Neural progenitor cell (in vitro differentiated cells): ENCODE results near the gene MAGI1. TPM values are rescaled to one million over a fixed set of nuclear protein-coding genes. Genes with fewer than 3 reads are reported as not detected.

Source experiments
- DNase-seq: peaks from one replicate; pipeline ENCODE4 v3.0.0-alpha.2; 2016; ENCODE audit warnings: low spot score
- H2AFZ ChIP-seq: fragments of 200-600 bp; sonication (generic); replicated peaks from 2 replicates; pipeline ENCODE4 v1.6.1; 2016; ENCODE audit warnings: antibody characterized with exemption
- H3F3A ChIP-seq: fragments of 200-600 bp; sonication (generic); 2 replicates; pipeline ENCODE4 v1.6.1; 2016; ENCODE audit warnings: antibody characterized with exemption, low read depth
- H3K27ac ChIP-seq: fragments of 200-600 bp; sonication (generic); 2 replicates; pipeline ENCODE4 v1.5.1; 2016; ENCODE audit warnings: mild to moderate bottlenecking
- H3K27me3 ChIP-seq: fragments of 200-600 bp; sonication (generic); 2 replicates; pipeline ENCODE4 v1.6.1; 2016; ENCODE audit warnings: mild to moderate bottlenecking, moderate library complexity
- H3K36me3 ChIP-seq: fragments of 200-600 bp; sonication (generic); 2 replicates; pipeline ENCODE4 v1.5.1; 2016
- H3K4me1 ChIP-seq: fragments of 200-600 bp; sonication (generic); 2 replicates; pipeline ENCODE4 v1.6.1; 2016; ENCODE audit warnings: mixed run types
- H3K4me2 ChIP-seq: fragments of 200-600 bp; sonication (generic); 2 replicates; pipeline ENCODE4 v1.6.1; 2016
- H3K4me3 ChIP-seq: fragments of 200-600 bp; sonication (generic); 2 replicates; pipeline ENCODE4 v1.5.1; 2016
- H3K79me2 ChIP-seq: fragments of 200-600 bp; sonication (generic); 2 replicates; pipeline ENCODE4 v1.6.1; 2016; ENCODE audit warnings: low read depth
- H3K9ac ChIP-seq: fragments of 200-600 bp; sonication (generic); 2 replicates; pipeline ENCODE4 v1.6.1; 2016
- H3K9me3 ChIP-seq: fragments of 200-600 bp; sonication (generic); 2 replicates; pipeline ENCODE4 v1.5.1; 2016; ENCODE audit warnings: low read depth
- H4K20me1 ChIP-seq: fragments of 200-600 bp; sonication (generic); 2 replicates; pipeline ENCODE4 v1.6.1; 2016; ENCODE audit warnings: low read depth
- H3K27ac Mint-ChIP-seq: 3 replicates; pipeline ENCODE4 v1.8.0; 2021; ENCODE audit warnings: mixed read lengths
- H3K27me3 Mint-ChIP-seq: 2 replicates; pipeline ENCODE4 v1.8.0; 2022; ENCODE audit warnings: low read depth, mild to moderate bottlenecking, inconsistent platforms, moderate library complexity, mixed read lengths; ENCODE audit not compliant: insufficient read depth
- H3K36me3 Mint-ChIP-seq: 3 replicates; pipeline ENCODE4 v1.8.0; 2021; ENCODE audit warnings: mixed read lengths
- H3K4me1 Mint-ChIP-seq: 3 replicates; pipeline ENCODE4 v1.8.0; 2021; ENCODE audit warnings: mixed read lengths
- H3K4me3 Mint-ChIP-seq: 3 replicates; pipeline ENCODE4 v1.8.0; 2021; ENCODE audit warnings: mild to moderate bottlenecking, moderate library complexity, mixed read lengths
- H3K9me3 Mint-ChIP-seq: 3 replicates; pipeline ENCODE4 v1.8.0; 2020; ENCODE audit warnings: mixed read lengths
- EZH2 ChIP-seq: fragments of 200-600 bp; sonication (generic); IDR thresholded peaks from 2 replicates; pipeline ENCODE4 v1.6.1; 2017; ENCODE audit warnings: antibody characterized with exemption, mild to moderate bottlenecking, moderate library complexity
- EZH2phosphoT487 ChIP-seq: fragments of 200-600 bp; sonication (generic); IDR thresholded peaks from 2 replicates; pipeline ENCODE4 v1.6.1; 2017; ENCODE audit warnings: antibody characterized with exemption
- total RNA-seq: library from RNA; depleted of rRNA; stranded (reverse); fragments of >200 nt; gene quantifications from 2 replicates; pipeline ENCODE4 v1.2.3, GENCODE V29; 2015; ENCODE audit warnings: low replicate concordance
- TF ChIP-seq, protein P1 (sequence below): fragments of 200-600 bp; sonication (generic); IDR thresholded peaks from 2 replicates; pipeline ENCODE4 v1.5.1; 2017; ENCODE audit warnings: antibody characterized with exemption, mild to moderate bottlenecking

MAGI1 gene
- total RNA-seq, 1 donor from 2014 or later: 40.6 TPM

DNA sequence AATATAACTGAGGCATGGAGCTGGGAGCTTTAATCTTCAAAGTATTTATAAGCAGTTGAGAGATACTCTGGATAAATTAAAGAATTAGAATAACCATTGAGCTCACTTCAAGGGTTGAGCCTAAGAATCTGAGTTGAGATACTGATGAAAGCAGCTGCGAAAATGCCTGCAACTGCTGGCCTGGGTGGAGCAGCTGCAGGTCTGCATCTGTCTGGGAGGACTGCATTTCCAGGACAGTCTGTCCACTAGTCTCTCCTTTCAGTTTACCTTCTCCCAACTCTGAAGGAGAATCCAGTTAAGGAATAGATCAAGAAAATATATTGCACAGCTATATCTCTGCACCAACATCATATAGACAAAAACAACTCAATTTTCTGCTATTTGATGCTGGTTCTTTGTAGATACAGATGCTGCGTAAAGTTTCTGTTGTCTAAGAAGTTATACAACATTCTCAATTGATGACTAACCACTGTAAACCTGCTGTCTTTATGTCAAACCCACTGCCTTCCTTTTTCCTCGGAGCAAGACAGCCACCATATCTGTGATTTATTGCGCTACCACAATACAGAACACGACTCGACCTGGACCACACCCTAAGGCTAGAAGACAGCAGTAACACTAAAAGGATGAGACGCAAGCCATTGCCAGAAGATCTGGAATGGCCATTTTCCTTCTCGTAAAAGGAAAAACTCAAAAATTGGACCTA lies 245.1 kb downstream of the MAGI1 start:
- no peaks in the 10 kb centered on the region for H3K36me3 ChIP-seq
- peaks cover 19% of the 10 kb centered on the region for H4K20me1 ChIP-seq
- no peak overlapping the region for H2AFZ ChIP-seq
- no peak overlapping the region for H3K4me3 Mint-ChIP-seq
- H3K4me1 ChIP-seq: peaks cover 22% of the 10 kb centered on the region
- no peaks in the 10 kb centered on the region for H3K9me3 ChIP-seq
- H3K27me3 Mint-ChIP-seq: peaks cover 2% of the 10 kb centered on the region
- H3K36me3 Mint-ChIP-seq: no peaks in the 10 kb centered on the region
- H3K4me2 ChIP-seq: no peak overlapping the region
- no peak overlapping the region for H3K27ac Mint-ChIP-seq
- H3F3A ChIP-seq: peaks cover 18% of the 10 kb centered on the region
- H3K27ac ChIP-seq: no peak overlapping the region
- no peak overlapping the region for H3K9ac ChIP-seq
- no peaks in the 10 kb centered on the region for H3K9me3 Mint-ChIP-seq
- peaks cover 11% of the 10 kb centered on the region for H3K4me1 Mint-ChIP-seq
- H3K27me3 ChIP-seq: no peaks in the 10 kb centered on the region
- TF ChIP-seq EZH2phosphoT487 (no peak), EZH2 (no peak)
- TF ChIP-seq, protein P1, sequence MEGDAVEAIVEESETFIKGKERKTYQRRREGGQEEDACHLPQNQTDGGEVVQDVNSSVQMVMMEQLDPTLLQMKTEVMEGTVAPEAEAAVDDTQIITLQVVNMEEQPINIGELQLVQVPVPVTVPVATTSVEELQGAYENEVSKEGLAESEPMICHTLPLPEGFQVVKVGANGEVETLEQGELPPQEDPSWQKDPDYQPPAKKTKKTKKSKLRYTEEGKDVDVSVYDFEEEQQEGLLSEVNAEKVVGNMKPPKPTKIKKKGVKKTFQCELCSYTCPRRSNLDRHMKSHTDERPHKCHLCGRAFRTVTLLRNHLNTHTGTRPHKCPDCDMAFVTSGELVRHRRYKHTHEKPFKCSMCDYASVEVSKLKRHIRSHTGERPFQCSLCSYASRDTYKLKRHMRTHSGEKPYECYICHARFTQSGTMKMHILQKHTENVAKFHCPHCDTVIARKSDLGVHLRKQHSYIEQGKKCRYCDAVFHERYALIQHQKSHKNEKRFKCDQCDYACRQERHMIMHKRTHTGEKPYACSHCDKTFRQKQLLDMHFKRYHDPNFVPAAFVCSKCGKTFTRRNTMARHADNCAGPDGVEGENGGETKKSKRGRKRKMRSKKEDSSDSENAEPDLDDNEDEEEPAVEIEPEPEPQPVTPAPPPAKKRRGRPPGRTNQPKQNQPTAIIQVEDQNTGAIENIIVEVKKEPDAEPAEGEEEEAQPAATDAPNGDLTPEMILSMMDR: no peak
- DNase-seq: no peak
- peaks cover 52% of the 10 kb centered on the region for H3K79me2 ChIP-seq
- H3K4me3 ChIP-seq: no peak overlapping the region

DNA sequence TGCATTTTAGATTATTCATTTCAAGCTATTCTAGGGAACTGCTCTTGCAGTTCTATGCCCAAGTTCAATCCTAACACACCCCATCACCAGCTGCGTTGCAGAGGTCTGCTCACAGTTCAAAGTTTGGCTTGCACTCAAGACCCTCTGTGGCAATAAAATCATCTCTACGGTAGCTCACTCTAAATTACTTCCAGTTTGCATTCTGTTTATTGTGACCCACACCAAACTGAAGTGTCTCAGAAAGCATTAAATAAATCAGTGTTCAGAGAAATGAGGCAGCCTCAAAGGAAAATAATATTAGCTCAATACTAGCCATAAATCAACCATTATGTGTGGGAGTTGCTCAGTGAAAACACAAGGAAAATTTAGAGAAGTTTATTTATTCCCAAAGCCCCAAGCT lies 250.3 kb downstream of the MAGI1 start:
- no peak for TF ChIP-seq EZH2phosphoT487
- TF ChIP-seq, protein P1: no peak
- TF ChIP-seq EZH2: no peak
- no peak for DNase-seq
- Histone ChIP-seq H3K9me3 (no peaks in the 10 kb centered on the region), H3K27me3 (no peaks in the 10 kb centered on the region), H3K36me3 (no peaks in the 10 kb centered on the region), H3K4me2 (no peak overlapping the region), H3K4me3 (no peak overlapping the region), H2AFZ (no peak overlapping the region), H4K20me1 (peaks cover 3% of the 10 kb centered on the region), H3K4me1 (no peaks in the 10 kb centered on the region), H3K27ac (no peak overlapping the region), H3K79me2 (peaks cover 36% of the 10 kb centered on the region), H3F3A (no peaks in the 10 kb centered on the region), H3K9ac (no peak overlapping the region)
- Mint-ChIP-seq H3K4me1 (peaks cover 4% of the 10 kb centered on the region), H3K27me3 (peaks cover 6% of the 10 kb centered on the region), H3K9me3 (no peaks in the 10 kb centered on the region), H3K27ac (no peak overlapping the region), H3K4me3 (no peak overlapping the region), H3K36me3 (no peaks in the 10 kb centered on the region)

DNA sequence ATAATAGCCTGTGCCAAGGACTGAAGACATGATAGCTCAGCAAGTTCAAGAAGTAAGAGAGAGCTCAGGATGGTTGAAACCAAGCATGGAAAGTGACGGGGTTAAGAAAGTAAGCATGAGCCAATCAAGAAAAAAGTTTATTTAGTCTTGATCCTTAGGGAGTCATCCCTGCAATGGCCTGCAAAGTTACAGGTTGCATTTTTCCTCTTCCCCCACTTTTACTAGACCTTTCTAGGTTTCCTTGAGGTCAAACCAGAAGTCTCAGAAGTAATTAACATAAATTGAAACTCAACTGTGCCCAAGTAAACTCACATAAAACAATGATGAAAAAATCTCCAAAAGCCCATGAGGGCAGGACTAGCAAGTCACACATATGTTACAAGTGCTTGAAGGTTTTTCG lies 250.9 kb downstream of the MAGI1 start:
- peaks cover 37% of the 10 kb centered on the region for H3K79me2 ChIP-seq
- Mint-ChIP-seq H3K4me1 (peaks cover 4% of the 10 kb centered on the region), H3K4me3 (no peak overlapping the region), H3K27me3 (peaks cover 6% of the 10 kb centered on the region), H3K27ac (no peak overlapping the region), H3K36me3 (no peaks in the 10 kb centered on the region), H3K9me3 (no peaks in the 10 kb centered on the region)
- no peak for TF ChIP-seq EZH2phosphoT487
- no peak for TF ChIP-seq EZH2
- TF ChIP-seq, protein P1: no peak
- no peaks in the 10 kb centered on the region for H3K4me1 ChIP-seq
- no peak overlapping the region for H3K4me2 ChIP-seq
- no peak overlapping the region for H3K9ac ChIP-seq
- H3K9me3 ChIP-seq: no peaks in the 10 kb centered on the region
- no peaks in the 10 kb centered on the region for H3K36me3 ChIP-seq
- no peak overlapping the region for H3K27ac ChIP-seq
- no peak overlapping the region for H3K4me3 ChIP-seq
- H3F3A ChIP-seq: no peaks in the 10 kb centered on the region
- H4K20me1 ChIP-seq: no peaks in the 10 kb centered on the region
- DNase-seq: no peak
- no peak overlapping the region for H2AFZ ChIP-seq
- no peaks in the 10 kb centered on the region for H3K27me3 ChIP-seq
